Measurements from ENCODE around the gene RAB5A.

DNA sequence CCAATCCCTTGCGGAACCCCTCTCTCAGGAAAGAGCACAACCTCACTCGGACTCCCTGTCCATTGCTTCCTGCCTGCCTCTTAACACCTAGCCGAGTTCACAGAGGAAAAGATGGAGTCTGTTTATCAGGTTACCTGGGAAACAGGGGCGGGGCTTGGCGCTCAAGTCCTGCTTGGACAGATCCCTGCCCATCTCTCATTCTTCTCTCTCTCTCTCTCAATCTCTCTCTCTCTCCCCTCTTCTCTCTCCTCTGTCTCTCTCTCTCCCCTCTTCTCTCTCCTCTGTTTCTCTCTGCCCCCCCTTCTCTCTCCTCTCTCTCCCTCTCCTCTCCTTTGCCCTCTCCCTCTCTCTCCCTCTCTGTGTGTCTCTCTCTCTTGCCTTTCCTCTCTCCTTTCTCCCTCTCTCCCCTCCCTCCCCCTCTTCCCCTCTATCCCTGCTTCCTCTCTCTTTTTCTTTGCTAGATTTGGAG, 12.8 kb upstream of the RAB5A start, which contains the start of gene EFHB:
- TF ChIP-seq POLR2AphosphoS5 (IDR thresholded peaks at IDR 0.05; ENCODE audit: low read depth, low read length): no peak
- TF ChIP-seq EP300 (IDR thresholded peaks at IDR 0.05; ENCODE audit: borderline replicate concordance in 1 of 2, low read depth in 1 of 2, low read length in 1 of 2): no peak
- no peak for TF ChIP-seq FOXJ3 (CRISPR knock-in tag; IDR thresholded peaks at IDR 0.05)
- TF ChIP-seq, protein P1, sequence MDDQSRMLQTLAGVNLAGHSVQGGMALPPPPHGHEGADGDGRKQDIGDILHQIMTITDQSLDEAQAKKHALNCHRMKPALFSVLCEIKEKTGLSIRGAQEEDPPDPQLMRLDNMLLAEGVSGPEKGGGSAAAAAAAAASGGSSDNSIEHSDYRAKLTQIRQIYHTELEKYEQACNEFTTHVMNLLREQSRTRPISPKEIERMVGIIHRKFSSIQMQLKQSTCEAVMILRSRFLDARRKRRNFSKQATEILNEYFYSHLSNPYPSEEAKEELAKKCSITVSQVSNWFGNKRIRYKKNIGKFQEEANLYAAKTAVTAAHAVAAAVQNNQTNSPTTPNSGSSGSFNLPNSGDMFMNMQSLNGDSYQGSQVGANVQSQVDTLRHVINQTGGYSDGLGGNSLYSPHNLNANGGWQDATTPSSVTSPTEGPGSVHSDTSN (IDR thresholded peaks at IDR 0.05): no peak
- TF ChIP-seq, protein P2, sequence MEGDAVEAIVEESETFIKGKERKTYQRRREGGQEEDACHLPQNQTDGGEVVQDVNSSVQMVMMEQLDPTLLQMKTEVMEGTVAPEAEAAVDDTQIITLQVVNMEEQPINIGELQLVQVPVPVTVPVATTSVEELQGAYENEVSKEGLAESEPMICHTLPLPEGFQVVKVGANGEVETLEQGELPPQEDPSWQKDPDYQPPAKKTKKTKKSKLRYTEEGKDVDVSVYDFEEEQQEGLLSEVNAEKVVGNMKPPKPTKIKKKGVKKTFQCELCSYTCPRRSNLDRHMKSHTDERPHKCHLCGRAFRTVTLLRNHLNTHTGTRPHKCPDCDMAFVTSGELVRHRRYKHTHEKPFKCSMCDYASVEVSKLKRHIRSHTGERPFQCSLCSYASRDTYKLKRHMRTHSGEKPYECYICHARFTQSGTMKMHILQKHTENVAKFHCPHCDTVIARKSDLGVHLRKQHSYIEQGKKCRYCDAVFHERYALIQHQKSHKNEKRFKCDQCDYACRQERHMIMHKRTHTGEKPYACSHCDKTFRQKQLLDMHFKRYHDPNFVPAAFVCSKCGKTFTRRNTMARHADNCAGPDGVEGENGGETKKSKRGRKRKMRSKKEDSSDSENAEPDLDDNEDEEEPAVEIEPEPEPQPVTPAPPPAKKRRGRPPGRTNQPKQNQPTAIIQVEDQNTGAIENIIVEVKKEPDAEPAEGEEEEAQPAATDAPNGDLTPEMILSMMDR (IDR thresholded peaks at IDR 0.05): no peak
- no peak for TF ChIP-seq YY1 (IDR thresholded peaks at IDR 0.05; ENCODE audit: low read depth)

Data from SK-N-SH (cell line).